Middle frontal gyrus (tissue), 1 donor: Measurements from ENCODE around the gene APRT.
"Not testable (repeated sequence)": the region's sequence is repeated elsewhere in the genome, so short reads cannot be mapped to it uniquely, and the experiment has no call there.

Source experiments
- DNase-seq: peaks from one replicate; pipeline ENCODE4 v3.0.0-alpha.2; 2015; ENCODE audit warnings: low spot score; ENCODE audit errors: extremely low spot score

APRT gene

DNA sequence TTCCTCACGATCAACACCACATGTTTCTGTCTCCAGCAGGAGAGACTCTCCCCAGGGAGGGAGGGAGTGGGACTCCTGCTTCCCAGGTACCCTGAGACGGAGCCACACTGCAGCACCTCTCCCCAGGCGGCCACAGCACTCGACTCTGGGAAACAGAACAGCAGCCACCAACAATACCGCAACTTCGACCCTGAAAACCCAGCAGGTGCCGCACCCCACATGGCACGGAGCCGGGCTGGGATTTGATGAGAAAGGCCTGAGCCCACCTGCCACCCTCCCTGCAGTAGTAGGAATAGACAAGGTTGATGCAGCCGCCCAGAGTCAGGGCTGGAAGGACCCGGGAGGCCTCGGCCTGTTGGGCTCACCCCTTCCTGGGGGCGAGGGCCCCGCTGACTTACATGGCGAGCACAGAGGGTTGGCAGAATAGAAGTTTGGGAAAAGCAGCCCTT is 30.6 kb upstream of the APRT start:
- no peak for DNase-seq

DNA sequence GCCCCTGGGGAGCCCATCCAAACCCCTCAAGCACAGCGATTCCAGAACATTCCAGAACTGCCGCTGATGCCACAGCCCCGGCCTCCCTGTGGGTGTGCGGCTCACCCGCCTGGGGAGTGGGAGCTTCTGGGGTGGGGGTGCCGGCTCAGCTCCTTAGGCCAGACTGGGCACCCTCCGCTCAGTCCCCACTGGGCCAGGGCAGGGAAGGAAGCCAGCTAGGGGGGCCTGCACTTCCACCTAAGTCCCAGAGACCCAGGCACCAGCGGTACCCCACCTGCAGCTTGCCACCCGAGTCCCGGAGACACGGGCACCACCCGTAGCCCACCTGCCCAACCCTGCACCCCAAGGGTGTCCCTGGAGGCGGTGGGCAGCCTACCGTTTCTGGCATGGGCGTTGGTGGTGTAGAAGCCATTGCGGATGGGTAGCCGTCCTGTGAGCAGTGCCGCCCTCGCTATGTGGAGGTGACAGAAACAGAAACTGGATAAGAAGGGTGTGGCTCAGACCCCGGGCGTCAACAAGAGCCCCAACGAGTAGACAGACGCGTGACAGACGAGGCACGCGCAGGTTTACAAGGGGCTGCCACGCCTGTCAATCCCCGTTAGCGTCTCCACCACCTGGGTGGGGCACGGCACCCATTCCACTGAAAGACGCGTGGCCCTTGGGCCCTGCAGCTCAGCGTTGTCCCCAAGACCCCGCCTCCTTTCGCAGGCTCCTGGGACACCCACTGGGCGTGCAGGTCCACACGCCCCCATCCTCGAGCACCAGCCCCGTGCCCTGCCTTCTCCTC is 30.0 kb upstream of the APRT start:
- DNase-seq, result no peak

DNA sequence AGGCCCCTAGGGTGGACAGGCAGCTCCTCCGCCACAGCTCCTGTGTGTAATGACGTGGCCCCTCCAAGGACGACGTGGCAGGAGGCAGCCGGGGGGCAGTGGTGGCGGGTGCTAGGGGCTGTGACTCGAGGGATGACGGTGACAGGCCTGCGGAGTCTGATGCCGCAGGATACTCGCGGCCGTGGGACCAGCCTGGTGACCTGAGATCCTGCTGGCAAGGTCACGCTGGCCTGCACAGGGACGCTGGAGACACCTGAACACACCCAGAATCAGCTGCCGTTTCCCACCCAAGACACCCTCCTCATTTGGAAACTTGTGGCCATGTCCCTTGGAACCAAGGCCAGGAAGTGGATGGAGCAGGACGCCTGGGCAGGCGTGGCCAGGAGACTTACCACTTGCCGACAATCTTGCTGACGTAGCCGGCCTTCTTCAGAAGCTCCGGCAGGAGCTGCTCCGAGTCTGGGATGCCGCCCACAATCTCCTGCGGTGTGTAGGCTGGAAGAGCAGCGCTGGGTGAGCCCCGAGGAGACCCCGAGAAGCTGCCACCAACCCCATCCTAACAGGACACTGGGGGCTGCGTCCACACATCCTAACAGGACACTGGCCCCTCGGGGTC is 29.0 kb upstream of the APRT start:
- no peak for DNase-seq

DNA sequence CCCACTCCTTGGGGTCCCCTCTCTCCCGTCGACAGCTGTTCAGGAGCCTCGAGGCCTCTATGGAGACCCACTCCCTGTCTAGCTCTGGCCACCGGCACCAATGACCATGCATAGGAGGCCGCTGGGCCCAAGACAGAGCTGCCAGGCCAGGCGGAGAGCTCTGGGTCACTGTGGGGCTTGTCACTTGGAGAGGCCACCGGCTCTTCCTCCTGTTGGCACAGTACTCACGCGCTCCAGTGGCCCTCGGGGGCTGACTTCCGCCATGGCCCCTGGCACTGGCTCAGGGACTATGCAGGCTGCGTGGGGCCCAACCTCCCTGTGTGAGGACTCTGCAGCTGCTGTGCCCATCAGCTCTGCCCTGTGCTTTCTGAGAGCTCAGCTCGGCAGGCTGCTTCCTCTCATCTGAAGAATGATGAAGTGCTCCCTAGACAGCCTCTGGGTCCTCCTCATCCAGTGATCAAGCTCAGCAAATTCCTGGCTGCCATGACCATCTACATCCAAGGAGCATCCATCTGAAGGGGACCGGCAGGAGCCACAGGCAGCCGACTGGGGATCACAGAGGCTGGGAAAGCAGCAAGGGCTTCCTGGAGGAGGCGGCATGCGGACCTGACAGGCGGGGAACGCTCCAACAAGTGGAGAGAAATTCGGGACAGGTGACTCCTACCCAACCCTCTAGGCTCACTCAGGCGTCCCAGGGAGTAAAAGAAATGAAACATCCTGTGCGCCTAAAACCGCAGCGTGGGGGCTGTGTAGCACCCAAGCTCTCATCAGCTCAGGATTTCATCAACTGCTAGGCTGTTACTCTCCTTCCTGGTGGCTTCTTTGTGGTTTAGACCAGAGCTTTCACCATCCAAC is 28.2 kb upstream of the APRT start:
- DNase-seq, result no peak

DNA sequence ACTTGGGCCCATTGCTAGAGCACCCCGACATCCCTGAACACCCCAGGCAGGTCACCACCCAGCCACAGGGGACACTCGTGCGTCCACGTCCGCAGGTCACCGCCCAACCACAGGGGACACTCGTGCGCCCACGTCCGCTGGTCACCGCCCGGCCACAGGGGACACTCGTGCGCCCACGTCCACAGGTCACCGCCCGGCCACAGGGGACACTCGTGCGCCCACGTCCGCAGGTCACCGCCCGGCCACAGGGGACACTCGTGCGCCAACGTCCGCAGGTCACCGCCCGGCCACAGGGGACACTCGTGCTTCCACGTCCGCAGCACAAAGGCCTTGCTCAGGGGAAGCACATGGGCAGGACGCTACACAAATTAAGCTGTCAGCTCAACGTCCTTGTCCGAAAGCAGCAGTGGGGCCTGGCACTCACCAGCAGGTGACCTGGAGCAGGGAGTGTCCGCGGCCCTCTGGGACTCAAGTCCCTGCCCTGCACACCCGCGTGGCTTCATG is 27.4 kb upstream of the APRT start:
- DNase-seq, result no peak

DNA sequence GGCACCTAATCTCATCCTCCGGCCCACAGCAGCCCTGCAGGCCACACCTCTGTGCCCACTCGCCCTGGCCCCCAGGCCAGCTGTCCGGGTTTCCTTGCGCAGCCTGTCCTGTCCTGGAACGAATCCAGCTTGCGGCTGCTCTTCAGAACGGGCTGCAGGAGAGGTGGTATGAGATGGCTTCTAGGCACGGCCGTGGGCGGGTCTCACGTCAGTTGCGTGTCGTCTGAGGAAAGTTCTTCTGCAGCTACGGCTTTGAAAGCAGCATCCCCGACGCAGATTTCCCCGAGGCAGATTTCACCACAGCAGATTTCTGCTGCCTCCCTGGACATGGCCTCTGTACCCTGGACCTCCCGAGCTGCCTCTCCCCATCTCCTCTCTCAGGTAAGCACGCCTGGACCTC is 26.8 kb upstream of the APRT start:
- no peak for DNase-seq

DNA sequence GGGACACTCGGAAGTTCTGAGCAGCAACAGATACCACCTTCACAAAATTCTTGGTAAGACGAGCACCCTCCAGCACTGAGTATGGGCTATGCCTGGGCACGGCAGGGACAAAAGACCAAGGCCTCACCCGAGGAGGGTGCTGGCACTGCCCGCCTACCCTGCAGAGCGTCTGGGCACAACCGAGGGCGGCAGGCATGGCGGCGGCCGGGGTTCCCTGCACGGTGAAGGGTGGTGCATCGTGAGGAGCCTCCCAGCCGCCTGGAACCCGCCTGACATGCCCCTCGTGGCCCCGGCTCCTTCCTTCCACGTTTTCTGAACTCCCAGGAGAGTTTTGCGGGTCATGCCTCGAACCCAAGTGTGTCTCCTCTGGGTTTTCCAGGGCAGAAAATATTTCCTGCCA is 26.1 kb upstream of the APRT start:
- no peak for DNase-seq

DNA sequence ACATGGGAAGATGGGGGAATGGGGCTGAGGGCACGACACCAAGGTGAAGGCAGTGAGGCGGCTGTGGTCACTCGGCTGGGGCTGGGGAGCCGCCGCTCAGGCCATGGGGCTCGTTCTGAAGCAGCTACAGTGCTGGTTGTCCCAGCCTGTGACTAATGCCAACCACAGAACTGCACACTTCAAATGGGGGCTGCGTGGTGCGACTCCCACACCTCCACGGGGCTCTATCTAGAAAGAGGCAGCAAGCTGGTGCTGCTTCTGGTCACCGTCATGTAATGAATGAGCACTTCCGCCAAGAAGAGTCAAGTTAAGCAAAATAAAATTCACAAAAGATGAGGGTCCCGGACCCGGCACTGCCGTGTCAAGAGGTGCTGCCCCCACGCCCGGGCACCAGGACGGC is 25.1 kb upstream of the APRT start:
- no peak for DNase-seq

DNA sequence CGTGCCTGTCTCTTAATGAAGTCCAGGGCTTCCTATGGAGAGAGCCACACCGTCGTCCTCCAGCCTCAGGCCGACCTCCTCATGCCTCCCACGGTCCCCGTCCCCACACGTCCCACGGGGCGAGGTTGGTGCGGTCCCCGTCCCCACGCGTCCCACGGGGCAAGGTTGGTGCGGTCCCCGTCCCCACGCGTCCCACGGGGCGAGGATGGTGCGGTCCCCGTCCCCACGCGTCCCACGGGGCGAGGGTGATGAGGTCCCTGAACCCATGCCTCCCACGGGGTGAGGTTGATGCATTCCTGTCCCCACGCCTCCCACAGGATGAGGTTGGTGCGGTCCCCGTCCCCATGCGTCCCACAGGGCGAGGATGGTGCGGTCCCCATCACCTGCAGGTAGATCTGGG is 24.1 kb upstream of the APRT start:
- no peak for DNase-seq

DNA sequence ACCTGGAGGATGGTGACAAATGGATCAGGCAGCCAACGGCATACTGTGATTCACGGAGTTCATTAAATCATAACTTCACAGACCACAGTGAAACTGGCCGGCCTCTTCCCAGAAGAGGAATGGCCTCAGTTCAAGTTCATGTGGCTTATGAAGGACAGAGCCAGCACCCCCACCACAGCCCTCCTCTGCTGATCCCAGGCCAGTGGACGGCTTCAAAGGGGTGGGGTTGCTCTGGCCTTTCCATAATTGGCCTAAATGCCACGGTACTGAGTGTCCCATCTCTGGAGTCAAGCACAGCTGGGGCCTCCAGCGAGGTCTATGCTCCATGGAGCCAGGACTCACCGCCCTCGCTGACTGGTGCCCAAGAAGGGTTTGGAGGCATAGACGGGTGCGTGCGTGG is 23.7 kb upstream of the APRT start:
- DNase-seq, result no peak

DNA sequence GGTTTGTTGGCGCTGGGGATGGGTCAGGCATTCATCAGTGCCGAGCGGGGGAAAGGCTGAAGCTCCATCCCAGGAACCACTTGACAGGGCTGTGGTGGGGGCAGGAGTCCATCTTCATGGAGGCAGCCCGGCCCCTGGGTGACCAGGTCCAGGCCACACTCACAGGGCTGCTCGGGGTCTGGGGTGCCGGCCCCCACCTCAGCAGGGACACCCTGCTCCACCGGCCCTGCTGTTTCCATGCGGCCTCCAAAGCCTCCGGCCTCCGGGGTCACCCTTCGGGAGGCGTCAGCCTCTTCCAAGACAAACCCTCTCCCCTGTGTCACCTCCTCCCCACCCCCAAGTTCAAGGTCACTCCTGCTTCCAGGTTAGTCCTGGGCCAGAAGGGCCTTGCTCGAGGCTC is 22.9 kb upstream of the APRT start:
- DNase-seq, result no peak

DNA sequence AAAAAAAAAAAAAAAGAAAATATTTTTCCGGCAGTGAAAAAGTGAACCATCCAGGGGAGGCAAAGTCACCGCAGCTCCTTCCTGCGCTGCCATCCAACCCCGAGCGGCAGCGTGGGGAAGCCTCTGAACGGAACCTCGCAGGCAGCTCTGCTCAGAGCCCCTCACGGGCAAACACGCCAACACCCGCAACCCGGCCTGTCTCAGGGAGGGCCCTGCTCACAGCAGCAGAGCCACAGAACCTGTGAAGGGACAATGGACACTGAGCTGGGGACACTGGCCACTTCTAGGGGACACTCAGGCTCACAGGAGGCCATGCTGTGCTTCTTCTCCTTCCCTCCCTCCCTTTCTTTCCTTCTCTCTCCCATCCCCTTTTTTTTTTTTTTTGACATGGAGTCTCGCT is 21.4 kb upstream of the APRT start:
- DNase-seq, result no peak

DNA sequence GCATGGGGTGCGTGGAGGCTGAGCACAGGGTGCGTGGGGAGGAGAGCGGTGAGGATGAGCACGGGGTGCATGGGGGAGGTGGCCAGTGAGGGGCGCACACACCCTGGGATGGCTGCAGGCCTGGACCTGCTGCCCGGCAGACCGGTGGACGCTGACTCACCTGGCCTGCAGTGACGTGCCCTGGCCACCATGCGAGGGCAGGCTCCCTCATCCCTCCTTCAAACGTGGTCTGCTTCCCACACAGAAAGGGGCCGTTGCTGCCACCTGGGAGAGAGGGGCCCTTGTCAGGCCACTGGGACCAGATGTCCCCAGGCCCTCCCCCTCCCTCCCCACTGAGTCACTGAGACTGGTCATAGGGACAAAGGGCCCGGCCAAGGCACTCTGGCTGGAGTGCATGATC is 20.1 kb upstream of the APRT start:
- no peak for DNase-seq

DNA sequence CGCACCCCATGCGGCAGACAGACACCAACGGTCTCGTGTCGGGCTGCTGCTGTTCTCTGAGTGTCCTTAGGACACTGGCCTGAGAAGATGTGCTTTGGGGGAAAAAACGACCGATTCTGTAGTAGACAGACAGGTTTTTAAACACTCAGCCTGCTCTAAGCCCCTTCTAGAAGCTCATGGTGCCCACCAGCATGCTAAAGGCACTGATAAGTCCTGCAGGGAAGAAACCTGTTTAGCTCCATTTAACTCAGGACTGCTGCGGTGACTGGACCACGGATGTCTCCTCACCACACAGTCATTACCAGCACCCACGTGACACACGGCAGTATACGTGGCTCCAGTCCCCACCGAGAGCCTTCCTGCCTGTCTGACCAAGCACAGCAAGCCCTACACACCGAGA is 19.1 kb upstream of the APRT start:
- DNase-seq, result no peak

DNA sequence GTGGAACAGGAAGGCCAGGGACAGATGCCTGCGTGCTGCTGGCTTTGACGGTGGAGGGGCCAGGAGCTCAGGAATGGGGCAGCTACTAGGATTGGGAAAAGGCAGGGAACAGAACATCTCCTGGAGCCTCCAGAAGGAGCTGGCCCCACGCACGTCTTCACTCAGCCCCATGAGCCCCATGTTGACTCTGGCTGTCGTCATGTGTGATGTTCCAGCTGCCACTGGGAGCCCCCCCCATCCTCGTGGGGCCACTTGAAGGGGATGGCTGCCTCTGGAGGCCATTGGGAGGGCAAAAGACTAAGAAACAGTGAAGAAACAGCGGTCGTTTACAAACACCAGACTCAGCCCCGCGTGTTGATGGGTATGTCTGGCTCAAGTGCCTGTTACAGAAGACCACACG is 18.5 kb upstream of the APRT start:
- no peak for DNase-seq

DNA sequence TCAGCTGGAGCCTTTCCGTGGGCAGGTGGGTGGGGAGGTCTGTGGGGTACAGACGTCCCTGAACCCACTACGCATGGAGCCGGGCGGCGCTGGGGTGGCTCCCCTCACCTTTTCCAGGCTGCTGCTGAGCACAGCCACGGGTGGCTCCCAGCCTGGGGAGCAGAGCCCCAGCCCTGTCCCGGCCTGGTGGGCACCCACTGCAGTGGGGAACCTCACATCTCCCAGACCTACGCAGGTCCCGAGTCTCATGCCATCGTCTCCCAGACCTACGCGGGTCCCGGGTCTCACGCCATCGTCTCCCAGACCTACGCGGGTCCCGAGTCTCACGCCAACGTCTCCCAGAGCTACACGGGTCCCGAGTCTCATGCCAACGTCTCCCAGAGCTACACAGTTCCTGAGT is 17.0 kb upstream of the APRT start:
- DNase-seq, result no peak

DNA sequence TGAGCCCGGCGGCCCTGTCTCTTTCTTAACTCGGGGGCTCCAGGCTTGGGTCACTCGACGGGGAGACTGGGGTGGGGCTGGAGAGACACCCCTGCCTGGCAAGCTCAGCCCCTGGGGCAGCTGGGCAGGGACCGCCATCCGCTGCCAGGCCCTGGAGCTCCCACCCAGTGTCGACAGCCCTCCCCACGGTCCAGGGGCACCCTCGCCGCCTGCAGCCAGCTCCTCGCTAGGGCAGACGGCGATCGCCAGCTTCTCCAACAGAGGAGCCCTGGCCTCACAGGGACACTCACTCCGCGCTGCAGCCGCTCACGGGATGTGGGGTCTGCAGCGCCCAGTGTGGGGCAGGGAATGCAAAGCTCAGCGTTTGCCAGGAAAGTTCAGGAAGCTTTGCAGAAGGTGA is 16.0 kb upstream of the APRT start:
- DNase-seq, result no peak

DNA sequence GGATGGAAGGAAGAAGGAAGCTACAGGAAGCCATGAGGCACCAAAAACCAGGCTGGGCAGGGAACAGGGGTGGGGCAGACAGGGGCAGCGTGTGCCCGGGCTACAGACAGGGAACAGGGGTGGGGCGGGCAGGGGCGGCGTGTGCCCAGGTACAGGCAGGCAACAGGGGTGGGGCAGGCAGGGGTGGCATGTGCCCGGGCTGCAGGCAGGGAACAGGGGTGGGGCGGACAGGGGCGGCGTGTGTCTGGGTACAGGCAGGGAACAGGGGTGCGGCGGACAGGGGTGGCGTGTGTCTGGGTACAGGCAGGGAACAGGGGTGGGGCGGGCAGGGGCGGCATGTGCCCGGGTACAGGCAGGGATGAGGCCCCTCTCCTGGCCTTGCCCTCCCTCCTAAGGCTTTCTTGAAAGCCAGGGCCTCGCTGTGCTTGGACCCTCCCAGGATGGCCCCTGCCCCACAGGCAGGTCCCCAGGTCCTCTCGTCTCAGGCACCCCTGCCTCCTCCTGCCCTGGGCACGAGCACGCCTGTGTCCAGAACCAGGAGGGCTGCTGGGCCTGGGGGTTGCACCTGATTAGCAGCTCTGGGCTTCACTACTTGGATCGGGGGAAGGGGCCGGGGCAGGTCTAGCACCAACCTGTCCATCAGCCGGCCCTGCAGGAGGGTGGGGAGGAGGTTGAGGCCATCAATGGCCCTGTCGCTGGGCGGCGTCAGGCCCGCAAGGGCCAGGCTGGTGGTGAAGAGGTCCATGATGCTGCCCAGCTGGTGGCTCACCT is 14.5 kb upstream of the APRT start:
- DNase-seq, result no peak

DNA sequence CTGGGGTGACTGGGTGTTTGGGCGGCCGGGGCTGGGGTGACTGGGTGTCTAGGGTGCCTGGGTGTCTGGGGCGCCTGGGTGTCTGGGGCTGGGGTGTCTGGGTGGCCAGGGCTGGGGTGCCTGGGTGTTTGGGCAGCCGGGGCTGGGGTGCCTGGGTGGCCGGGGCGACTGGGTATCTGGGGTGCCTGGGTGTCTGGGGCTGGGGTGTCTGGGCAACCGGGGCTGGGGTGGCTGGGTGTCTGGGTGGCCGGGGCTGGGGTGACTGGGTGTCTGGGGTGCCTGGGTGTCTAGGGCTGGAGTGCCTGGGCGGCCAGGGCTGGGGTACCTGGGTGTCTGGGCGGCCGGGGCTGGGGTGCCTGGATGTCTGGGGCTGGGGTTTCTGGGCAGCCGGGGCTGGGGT is 13.4 kb upstream of the APRT start:
- DNase-seq, result no peak

DNA sequence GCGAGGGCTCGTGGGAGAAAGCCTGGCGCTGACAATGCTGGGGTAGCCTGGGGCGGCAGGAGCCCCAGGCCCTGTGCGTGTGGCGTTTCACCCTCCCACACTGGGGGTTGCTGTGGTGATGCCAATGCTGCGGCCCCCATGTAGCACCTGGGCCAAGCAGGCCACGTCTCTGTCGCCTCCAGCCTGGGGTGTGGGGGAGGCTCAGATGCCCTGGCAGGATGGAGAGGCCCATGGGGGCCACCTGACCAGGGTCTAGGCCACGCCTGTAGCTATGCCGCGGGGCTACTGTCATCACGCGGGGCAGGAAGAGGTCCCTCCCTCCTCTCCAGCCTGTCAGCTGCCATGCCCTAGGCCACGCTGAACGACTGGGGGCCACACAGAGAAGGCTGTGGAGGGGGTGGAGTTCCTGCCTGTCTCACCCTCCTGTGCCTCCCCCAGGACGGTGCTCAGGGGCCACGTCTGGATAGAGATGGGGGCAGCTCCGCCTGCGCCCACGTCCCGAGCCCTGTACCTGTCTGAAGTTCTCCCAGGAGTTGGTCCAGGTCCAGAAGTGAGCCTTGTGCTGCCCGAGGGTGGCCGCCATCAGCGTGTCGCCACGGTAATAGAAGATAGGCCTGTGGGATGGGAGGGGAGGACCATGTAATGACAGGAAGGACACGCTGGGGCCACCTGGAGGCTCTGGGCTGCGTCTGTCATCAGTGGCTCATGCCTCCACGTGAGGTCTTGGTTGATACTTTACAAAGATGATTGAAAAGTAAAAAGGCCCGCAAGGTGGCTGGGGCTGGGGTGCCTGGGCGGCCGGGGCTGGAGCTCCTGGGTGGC is 12.7 kb upstream of the APRT start:
- DNase-seq, result no peak

DNA sequence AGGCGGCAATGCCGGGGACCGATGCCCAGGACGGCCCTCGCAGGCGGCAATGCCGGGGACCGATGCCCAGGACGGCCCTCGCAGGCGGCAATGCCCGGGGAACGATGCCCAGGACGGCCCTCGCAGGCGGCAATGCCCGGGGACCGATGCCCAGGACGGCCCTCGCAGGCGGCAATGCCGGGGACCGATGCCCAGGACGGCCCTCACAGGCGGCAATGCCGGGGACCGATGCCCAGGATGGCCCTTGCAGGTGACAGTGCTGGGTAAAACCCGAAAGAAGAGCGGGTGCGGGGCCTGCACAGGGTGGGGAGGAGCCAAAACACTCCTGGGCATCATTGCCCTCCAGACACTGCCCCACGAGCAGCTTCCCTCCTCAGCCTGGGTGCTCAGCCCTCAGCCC is 11.9 kb upstream of the APRT start:
- DNase-seq, result not testable (repeated sequence)
